Activated CD8-positive, alpha-beta T cell treated with anti-CD3 and anti-CD28 coated beads for 36 hours (primary cell): Measurements from ENCODE around the gene SIX4. TPM values are rescaled to one million over a fixed set of nuclear protein-coding genes. Genes with fewer than 3 reads are reported as not detected.

Source experiments
- ATAC-seq: fragments of 200-7000 bp; cut with Tn5 transposase; one replicate; pipeline ENCODE4 v1.10.0; 2021; ENCODE audit warnings: mild to moderate bottlenecking, moderate library complexity
- CTCF ChIA-PET: fragments of 350-600 bp; sonication (Branson Sonifier 250); formaldehyde crosslinking; loops from one replicate; lab custom pipeline; 2021; ENCODE audit warnings: antibody characterized with exemption; lab: Charles Lee
- POLR2A ChIA-PET: fragments of 350-600 bp; sonication (Branson Sonifier 250); formaldehyde crosslinking; loops from one replicate; lab custom pipeline; 2021; ENCODE audit warnings: antibody characterized with exemption; lab: Charles Lee
- DNase-seq: peaks from one replicate; pipeline ENCODE4 v3.0.0-alpha.2; 2020
- H3K27ac Mint-ChIP-seq: one replicate; pipeline ENCODE4 v1.8.0; 2021; ENCODE audit warnings: mild to moderate bottlenecking, mixed read lengths
- H3K27me3 Mint-ChIP-seq: one replicate; pipeline ENCODE4 v1.8.0; 2021; ENCODE audit warnings: mixed read lengths
- H3K36me3 Mint-ChIP-seq: one replicate; pipeline ENCODE4 v1.8.0; 2021; ENCODE audit warnings: low read depth, mixed read lengths
- H3K4me1 Mint-ChIP-seq: one replicate; pipeline ENCODE4 v1.8.0; 2021; ENCODE audit warnings: low read depth, mixed read lengths
- H3K4me3 Mint-ChIP-seq: one replicate; pipeline ENCODE4 v1.8.0; 2021; ENCODE audit warnings: mild to moderate bottlenecking, moderate library complexity, mixed read lengths
- H3K9me3 Mint-ChIP-seq: one replicate; pipeline ENCODE4 v1.8.0; 2021; ENCODE audit warnings: mixed read lengths
- intact Hi-C: fragments of 100-400 bp; cut with micrococcal nuclease; formaldehyde crosslinking; loops from one replicate; pipeline ENCODE4 v1.10.0; 2022
- total RNA-seq, 2 experiments: library from RNA; stranded (reverse); gene quantifications; one replicate each; pipeline ENCODE4 v1.2.3, GENCODE V29; 2021
- TF ChIP-seq, protein P1 (sequence below): fragments of 200-600 bp; IDR thresholded peaks from one replicate; pipeline ENCODE4 v1.8.0; 2022; ENCODE audit warnings: antibody characterized with exemption, mild to moderate bottlenecking

Gene SIX4
- total RNA-seq, 2 experiments from 2014 or later = not detected

DNA sequence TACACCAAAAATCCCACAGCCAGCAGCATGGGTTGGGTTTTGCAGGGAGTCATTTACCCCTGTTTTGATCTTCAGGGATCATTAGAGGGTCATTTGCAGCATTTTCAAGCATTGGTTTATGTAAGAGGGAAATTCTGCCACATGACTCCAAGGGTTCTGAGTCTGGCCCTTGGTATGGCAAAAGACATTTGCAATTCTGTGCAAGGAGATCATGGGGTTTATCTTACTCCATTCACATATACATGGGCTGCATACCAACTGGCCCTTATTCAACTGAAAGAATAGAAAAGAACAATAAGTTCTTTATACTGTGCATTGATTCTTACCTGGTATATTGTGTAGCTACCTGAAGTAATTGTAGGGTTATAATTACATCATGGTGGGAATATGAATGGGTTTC is 13.7 kb downstream of the SIX4 start:
- Mint-ChIP-seq H3K27ac (no peak overlapping the region), H3K4me3 (no peak overlapping the region), H3K4me1 (no peaks in the 10 kb centered on the region), H3K36me3 (no peaks in the 10 kb centered on the region), H3K9me3 (no peaks in the 10 kb centered on the region), H3K27me3 (peaks cover 30% of the 10 kb centered on the region)
- intact Hi-C loops = no loop called here
- ATAC-seq (no peak), DNase-seq (no peak)
- ChIA-PET POLR2A (interaction anchor here (1.0 kb wide), 1 partner anchor 30 kb away, joined by 3 read pairs; no protein-coding TSS in a partner anchor), CTCF (interaction anchor here (1.3 kb wide), 1 partner anchor 85 kb away, joined by 4 read pairs; no protein-coding TSS in a partner anchor)
- TF ChIP-seq, protein P1, sequence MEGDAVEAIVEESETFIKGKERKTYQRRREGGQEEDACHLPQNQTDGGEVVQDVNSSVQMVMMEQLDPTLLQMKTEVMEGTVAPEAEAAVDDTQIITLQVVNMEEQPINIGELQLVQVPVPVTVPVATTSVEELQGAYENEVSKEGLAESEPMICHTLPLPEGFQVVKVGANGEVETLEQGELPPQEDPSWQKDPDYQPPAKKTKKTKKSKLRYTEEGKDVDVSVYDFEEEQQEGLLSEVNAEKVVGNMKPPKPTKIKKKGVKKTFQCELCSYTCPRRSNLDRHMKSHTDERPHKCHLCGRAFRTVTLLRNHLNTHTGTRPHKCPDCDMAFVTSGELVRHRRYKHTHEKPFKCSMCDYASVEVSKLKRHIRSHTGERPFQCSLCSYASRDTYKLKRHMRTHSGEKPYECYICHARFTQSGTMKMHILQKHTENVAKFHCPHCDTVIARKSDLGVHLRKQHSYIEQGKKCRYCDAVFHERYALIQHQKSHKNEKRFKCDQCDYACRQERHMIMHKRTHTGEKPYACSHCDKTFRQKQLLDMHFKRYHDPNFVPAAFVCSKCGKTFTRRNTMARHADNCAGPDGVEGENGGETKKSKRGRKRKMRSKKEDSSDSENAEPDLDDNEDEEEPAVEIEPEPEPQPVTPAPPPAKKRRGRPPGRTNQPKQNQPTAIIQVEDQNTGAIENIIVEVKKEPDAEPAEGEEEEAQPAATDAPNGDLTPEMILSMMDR = no peak

DNA sequence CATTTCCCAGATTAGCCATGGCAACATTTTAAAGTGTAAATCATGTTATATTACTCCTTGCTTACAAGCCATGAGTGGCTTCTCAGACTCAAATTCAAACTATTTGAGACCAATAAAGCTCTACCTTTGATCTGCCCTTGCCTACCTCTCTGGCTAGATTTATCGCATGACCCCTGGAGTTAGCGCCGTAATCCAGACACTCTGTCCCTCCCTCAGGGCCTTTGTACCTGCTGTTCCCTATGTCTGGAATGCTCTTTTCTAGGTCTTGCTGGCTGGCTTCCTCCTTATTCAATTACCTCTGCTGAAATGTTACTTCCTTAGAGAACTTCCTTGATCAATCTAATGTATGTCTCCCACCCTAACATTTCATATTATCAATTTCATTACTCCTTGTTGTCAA is 16.3 kb downstream of the SIX4 start:
- no peak overlapping the region for H3K27ac Mint-ChIP-seq
- TF ChIP-seq, protein P1 = no peak
- DNase-seq (no peak), ATAC-seq (no peak)
- no peaks in the 10 kb centered on the region for H3K36me3 Mint-ChIP-seq
- no peak overlapping the region for H3K4me3 Mint-ChIP-seq
- POLR2A ChIA-PET = interaction anchor here (0.6 kb wide), 1 partner anchor 9 kb away, joined by 5 read pairs; no protein-coding TSS in a partner anchor
- CTCF ChIA-PET = no interaction called here
- H3K27me3 Mint-ChIP-seq = peaks cover 24% of the 10 kb centered on the region
- intact Hi-C loops = no loop called here
- H3K4me1 Mint-ChIP-seq = no peaks in the 10 kb centered on the region
- H3K9me3 Mint-ChIP-seq = no peaks in the 10 kb centered on the region

DNA sequence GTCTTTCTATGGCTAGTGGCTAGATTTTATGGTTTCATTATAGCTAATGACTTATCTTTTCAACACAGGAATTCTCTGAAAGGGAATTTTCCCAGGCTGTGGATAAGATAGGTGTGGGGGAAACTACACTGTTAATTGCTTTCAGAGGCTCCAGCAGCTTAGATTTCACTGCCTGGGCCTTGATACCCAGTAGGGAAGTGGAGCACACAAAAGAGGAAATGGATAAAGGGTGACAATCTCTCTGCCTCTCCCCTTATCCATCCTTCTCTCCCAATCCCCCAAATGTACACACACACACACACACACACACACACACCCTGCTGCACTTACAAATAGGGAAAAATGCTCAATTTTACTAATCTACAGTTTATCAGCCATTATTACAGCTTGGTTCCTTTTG is 19.1 kb downstream of the SIX4 start:
- no peak for DNase-seq
- peaks cover 2% of the 10 kb centered on the region for H3K36me3 Mint-ChIP-seq
- TF ChIP-seq, protein P1 = no peak
- H3K9me3 Mint-ChIP-seq = peaks cover 14% of the 10 kb centered on the region
- no peak overlapping the region for H3K4me3 Mint-ChIP-seq
- no peak for ATAC-seq
- intact Hi-C loops = no loop called here
- ChIA-PET CTCF (no interaction called here), POLR2A (no interaction called here)
- no peak overlapping the region for H3K27ac Mint-ChIP-seq
- H3K4me1 Mint-ChIP-seq = no peaks in the 10 kb centered on the region
- peaks cover 19% of the 10 kb centered on the region for H3K27me3 Mint-ChIP-seq

DNA sequence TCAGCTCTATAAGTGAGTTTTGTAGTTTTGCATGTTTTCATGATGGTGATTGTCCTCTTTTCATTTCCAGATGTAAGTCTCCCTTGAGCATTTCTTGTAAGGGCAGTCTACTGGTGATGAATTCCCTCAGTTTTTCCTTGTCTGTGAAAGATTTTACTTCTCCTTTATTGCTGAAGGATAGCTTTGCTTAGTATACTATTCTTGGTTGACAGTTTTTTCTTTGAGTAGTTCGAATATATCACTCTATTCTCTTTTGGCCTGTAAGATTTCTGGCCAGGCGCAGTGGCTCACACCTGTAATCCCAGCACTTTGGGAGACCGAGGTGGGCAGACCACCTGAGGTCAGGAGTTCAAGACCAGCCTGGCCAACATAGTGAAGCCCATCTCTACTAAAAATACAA is 23.6 kb downstream of the SIX4 start:
- intact Hi-C loops = no loop called here
- CTCF ChIA-PET = no interaction called here

DNA sequence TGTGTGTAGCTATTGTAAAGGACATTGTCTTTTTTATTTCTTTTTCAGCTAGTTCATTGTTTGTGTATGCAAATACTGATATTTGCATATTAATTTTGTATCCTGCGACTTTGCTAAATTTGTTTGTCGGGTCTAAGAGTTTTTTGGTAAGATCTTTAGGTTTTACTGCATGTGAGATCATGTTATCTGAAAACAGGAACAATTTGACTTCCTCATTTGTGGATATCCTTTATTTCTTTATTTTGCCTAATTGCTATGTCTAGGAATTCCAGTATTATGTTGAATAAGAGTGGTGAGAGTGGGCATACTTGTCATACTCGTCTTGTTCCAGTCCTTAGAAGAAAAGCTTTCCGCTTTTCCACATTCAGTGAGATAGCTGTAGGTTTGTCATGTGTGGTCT is 28.8 kb downstream of the SIX4 start:
- intact Hi-C loops = no loop called here
- ATAC-seq = no peak
- Mint-ChIP-seq H3K4me3 (no peak overlapping the region), H3K27me3 (peaks cover 15% of the 10 kb centered on the region), H3K9me3 (peaks cover 3% of the 10 kb centered on the region), H3K4me1 (no peaks in the 10 kb centered on the region), H3K27ac (no peak overlapping the region), H3K36me3 (no peaks in the 10 kb centered on the region)
- TF ChIP-seq, protein P1 = no peak
- no peak for DNase-seq
- POLR2A ChIA-PET = no interaction called here
- CTCF ChIA-PET = no interaction called here

More for the DNA sequence above, 23.6 kb downstream of the SIX4 start:
- Mint-ChIP-seq H3K4me1 (no peaks in the 10 kb centered on the region), H3K36me3 (peaks cover 2% of the 10 kb centered on the region), H3K27me3 (peaks cover 15% of the 10 kb centered on the region), H3K9me3 (peaks cover 15% of the 10 kb centered on the region), H3K4me3 (no peak overlapping the region), H3K27ac (no peak overlapping the region)
- ATAC-seq (no peak), DNase-seq (no peak)
- TF ChIP-seq, protein P1 = no peak
- POLR2A ChIA-PET = no interaction called here
